ENCODE results near the gene SLC6A20.

Gene SLC6A20

DNA sequence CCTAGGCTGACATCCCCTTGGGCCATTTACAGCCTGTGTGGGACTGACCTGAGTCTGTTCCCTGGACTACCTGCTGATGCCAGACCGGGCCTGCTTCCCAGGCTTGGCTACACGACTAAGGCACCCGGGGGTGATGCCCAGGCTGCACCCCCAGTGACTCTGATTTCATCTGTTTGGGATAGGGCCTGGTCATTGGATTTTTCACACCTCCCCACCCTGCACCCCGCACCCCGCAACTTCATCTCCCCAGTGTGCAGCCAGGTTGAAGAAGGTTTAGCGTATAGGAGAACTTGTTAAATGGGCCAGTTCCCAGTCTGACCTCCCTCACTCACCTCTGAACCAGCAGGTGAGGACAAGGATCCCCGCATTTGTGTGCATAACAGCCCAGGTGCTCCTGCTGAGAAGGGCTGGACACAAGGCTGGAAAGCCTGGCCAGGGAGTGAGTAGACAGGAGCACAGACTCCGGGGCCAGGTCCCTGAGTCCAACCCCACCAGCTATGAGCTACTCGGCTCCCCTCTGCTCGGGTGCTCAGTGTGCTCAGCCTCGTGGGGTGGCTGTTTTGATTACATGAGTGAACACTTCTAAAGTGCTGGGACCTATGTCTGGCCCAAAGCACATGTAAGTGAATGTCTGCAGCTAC lies 18.5 kb downstream of the SLC6A20 start:
- DNase-seq (ENCODE audit: low read depth): no peak

DNA sequence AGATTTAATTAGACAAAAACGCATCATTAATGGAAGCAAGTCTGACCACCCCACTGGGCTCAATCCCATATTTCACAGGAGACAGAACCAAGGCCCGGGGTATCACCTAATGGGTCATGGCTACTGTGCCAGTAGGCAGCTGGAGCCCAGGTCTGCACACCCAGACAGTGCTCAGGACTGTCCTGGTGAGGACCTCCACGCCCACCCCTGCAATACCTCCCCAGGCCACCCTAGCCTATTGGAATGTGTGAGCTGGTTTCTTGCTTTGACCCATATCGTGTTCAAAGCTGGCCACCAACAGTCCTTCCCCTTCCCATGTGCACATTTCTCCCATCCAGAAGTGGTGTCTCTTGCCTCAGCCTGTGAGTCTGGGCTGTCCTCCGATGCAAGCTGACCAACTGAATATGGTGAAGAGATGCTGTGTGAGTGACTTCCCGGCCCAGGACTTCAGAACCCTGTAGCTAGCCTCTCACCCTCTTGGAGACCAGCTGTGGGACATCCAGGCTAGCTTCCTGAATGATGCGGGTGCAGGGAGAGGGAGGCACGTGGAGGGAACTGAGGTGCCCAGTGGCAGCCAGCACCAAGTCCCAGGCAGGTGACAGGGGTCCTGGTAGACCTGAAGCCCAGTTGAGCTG lies 19.1 kb downstream of the SLC6A20 start:
- DNase-seq (ENCODE audit: low read depth): no peak

DNA sequence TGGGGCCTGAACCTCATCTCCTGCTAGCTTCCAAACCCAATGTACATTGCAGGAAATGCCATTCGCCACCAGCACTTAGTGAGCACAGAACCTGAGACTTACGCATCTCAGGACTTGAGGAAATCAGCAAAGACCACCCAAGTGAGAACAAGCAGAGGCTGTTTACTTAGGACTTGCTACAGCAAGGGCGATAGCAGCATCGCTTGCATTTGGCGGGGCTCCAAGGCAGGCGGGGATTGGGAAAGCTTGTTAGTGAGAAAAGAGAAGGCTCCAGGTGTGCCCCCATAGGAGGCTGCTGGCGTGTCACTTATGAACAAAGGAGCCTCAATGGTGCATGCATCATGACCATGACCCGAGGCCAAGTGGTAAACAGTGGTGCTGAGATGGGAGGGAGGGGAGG lies 19.7 kb downstream of the SLC6A20 start:
- no peak for DNase-seq (ENCODE audit: low read depth)

- DNase-seq (ENCODE audit: low read depth): no peak
Observed at GRCh38 chr3:45776301-45776595, 20.1 kb downstream of the SLC6A20 start.

- no peak for DNase-seq (ENCODE audit: low read depth)
Observed at GRCh38 chr3:45775571-45776300, 20.6 kb downstream of the SLC6A20 start.

DNA sequence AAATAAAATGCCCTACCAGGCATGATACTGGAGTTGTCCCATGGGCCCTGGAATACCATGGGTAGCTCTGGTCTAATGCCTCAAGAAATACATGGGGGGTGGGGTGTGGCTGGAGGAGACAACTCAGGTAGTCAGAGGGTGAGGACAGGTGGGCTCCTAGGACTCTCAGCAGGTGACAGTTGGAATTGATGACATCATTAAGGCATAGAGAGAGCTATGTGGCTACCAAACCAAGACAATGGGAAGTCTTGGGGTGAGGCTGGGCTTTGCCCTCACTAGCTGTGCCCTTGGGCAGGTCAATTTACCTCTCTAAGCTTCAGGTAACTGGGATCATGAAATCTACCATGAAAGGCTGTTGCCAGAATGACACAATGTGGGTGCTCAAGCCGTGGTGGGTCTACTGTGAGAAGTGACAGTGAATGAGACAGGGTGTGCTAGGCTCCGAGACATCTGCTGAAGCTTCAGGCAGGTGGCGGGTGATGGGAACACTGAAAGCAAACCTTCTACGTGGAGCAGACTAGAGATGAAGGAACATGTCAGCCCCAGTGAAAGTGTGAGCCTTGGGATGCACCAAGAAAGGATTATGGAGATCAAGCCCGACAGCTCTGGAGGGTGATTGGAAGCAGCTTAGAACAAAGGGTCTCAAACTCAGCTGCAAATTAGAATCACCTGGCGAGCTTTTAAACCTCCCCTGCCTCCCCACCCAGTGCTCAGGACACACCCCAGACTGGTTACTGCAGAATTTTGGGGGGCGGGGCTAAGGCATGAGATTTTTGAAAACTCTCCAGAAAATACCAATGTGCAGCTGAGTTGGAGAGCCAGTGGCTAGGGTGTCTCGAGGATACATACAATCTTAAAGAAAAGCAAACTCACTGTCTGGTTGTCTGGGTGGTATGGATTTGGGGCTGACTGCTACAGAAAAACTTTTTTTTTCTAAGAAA lies 21.5 kb downstream of the SLC6A20 start:
- DNase-seq (ENCODE audit: low read depth): no peak

DNA sequence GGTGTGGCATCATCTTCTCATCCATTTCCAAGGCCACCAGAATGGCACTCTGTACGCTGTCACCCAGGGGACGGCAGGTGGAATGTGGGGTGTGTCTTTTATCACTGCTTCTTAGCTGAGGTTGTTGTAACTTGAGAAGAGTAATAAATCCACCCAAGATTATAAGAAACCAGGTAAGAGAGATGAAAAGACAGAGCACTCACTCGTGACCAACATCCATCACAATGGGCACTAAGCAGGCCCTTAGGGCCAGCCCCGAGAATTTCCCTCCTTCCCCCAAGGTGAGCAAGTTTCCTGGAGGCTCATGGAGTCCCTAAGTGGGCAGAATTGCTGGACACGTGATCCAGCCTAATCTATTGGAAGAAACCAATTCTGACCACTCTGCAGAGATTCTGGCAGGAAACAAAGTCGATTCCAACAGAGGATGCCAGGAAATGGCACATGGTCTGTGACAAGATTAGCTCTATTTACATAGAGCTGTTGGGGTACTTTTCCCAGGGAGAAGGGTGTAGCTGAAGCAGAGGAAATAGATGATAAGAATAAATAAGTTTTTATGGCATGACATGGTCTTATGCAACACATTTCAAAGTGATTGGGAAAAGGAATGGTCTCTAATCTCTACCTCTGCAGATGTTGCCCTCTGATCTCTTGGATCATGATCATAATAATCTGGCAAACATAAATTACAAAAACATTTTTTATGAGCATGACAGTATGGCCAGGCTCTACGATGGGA lies 22.5 kb downstream of the SLC6A20 start:
- no peak for DNase-seq (ENCODE audit: low read depth)

GRCh38 chr3:45773072-45773471 lies 23.3 kb downstream of the SLC6A20 start:
- DNase-seq (ENCODE audit: low read depth): no peak

- DNase-seq (ENCODE audit: low read depth): no peak
Observed at GRCh38 chr3:45772341-45773035, 23.8 kb downstream of the SLC6A20 start.

DNA sequence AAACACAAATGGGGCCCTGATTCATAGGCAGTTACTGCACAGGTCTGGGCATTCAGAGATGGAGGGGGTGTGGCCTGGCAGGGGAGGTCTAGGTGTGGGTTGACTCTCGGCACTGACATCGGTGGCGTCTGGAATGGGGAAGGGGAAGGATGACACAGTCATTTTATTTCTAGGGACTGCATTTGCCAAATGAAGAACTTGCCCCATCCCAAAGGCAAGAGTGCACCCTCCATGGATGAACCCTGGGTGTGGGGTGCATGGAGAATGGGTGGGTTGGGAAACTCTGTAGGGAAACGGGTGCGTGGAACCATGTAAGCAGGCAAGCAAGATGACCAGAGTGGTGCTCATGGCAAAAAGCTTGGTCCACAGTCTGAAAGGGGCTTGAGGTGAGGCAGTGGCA lies 24.5 kb downstream of the SLC6A20 start:
- DNase-seq (ENCODE audit: low read depth): no peak

- no peak for DNase-seq (ENCODE audit: low read depth)
Observed at GRCh38 chr3:45771166-45771775, 25.1 kb downstream of the SLC6A20 start.

GRCh38 chr3:45765958-45766357 lies 30.4 kb downstream of the SLC6A20 start:
- DNase-seq (ENCODE audit: low read depth): no peak

GRCh38 chr3:45765266-45765851 lies 31.0 kb downstream of the SLC6A20 start:
- no peak for DNase-seq (ENCODE audit: low read depth)

DNA sequence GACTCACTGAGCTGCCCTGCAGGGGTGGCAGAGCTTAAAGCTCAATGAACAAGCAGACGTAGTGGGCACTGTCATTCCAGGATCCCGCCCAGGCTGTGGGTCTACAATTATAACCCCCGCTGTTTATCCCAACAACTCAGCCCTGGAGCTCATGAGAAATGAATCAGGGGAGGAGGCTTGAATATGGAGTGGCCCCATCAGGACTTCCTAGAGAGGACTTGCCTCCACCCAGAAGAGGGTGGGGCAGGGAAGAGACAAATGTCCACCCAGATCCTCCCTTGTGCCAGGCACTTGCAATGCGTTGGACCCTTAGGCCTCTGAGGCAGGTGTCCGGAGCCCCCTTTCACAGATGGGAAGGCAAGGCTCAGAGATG lies 33.0 kb downstream of the SLC6A20 start:
- no peak for DNase-seq (ENCODE audit: low read depth)

- no peak for DNase-seq (ENCODE audit: low read depth)
Observed at GRCh38 chr3:45762647-45763302, 33.6 kb downstream of the SLC6A20 start.

DNA sequence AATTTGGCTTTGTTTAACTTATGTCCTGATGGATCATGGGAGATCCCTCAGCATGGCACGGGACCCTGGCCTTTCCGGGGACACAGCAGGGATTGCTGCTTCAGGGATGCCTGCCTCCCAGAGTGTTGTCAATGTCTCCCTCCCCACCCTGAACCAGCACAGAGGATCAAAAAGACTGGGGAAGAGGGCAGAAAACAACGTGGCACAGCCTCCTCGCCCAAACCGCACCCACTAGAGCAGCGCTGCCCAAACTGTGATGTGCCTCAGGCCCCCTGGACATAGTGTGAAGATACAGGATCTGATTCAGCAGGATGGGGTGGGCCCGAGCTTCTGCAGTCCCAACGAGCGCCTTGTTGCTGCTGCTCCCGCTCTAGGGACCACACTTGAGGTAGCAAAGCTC lies 34.5 kb downstream of the SLC6A20 start:
- DNase-seq (ENCODE audit: low read depth): no peak

DNA sequence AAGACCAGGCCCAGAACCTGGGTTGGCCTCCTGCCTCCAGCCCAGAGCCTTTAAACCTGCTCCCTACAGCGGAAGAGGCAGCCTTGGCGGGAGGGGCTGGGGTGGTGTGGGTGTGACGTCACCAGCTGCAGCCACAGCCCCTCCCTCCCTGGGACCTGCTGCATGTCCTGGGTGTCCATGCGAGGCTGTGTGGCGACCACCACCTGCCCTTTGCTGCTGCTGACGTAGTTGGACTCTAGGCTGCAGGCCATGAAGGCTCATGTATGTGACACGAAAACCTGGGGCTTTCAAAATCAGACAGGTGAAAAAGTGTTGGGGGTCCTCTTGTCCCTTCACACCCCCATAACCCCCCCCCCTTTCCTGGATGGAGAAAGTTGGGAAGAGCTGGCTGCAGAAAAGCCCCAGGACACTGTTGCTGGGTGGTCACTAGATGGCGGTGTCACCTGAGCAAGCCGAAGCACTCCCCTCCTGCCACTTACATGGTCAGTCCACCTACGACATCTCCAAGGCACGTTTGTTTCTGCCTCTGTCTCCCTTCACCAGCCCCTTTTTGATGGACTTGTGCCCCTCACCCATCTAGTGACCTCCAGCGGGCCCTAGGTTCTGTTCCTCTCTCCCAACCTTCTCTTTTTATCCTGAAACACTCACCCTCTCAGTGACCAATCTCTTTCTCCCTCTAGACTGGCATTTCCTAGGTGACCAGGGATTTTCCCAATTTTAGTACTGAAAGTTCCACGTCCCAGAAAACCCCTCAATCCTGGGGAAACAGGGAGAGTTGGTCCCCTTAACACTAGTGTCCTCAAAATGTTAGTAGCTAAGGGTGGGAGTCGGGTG lies 35.2 kb downstream of the SLC6A20 start:
- DNase-seq (ENCODE audit: low read depth): peak; percentile 15

DNA sequence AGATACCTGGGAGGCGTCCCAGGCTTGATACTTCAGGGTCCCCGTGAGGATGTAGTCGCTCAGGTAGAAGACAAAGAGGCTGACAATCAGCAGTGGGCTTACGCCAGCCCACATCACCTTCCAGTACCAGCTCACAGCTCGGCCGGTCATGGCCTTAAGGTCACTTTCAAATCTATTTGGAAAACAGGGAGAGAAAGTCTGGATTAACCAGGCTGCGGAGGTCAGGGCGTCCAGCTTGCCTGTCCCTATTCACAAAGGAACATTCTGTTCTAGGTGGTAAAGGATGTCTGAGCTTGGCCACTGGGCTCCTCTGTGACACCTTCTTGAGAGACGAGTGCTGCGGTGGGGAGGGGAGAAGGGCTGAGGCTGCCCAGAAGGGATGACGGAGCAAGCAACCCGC lies 36.5 kb downstream of the SLC6A20 start:
- DNase-seq (ENCODE audit: low read depth): no peak

DNA sequence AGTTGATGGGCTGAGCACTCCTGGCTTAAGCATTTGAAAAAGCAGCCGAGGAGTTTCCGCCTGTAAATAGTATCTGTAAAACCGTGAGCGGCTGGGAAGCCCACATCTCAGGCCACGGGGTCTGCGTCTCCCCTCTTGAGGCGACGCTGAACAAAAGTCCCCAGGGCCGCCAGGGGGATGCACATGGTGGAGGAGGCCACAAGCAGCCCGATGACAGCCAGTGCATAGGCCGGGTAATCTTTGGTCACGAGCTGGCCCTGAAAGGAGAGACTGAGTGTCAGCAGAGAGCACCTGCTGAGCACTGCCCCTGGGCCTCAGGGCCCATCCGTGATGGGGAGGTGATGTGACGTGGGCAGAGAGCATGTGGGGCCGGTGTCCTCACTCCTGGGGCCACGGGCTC lies 37.5 kb downstream of the SLC6A20 start:
- no peak for DNase-seq (ENCODE audit: low read depth)

Data from stimulated activated CD8-positive, alpha-beta memory T cell treated with anti-CD3 and anti-CD28 coated beads, Interleukin-12 subunit alpha, Interleukin-12 subunit beta, amount 100 ng/mL, for 1 hour (primary cell).